ENCODE measurements around the gene VIPR1.
A peak's percentile ranks its signal among the peaks of the same experiment; 100 is the strongest.
"Not testable (repeated sequence)": the region's sequence is repeated elsewhere in the genome, so short reads cannot be mapped to it uniquely, and the experiment has no call there.

VIPR1 gene

DNA sequence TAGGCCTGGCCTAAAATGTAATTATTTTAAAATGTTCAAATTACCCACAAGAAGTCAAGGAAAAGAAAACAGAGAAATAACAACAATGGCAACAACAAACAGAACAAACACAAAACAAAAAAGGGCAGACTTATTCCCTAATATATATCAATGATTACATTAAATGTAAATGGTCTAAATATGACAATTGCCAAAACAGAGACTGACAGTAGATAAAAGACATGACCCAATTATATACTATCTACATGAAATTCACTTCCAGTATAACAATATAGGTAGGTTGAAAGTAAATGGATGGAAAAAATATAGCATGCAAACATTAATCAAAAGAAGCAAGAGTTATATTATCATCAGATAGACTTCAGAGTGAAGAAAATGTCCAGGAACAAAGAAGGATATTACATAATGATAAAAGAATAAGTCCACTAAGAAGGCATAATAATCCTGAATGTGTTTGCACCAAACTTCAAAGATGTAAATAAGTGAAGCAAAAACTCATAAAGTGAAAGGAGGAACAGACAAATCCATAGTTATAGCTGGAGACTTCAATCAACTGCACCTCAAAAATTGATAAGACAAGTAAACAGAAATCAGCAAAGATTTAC lies 72.8 kb downstream of the VIPR1 start:
- DNase-seq (ENCODE audit: low spot score): no peak
- no peak for FAIRE-seq

GRCh38 chr3:42578054-42578453 lies 75.6 kb downstream of the VIPR1 start:
- DNase-seq (ENCODE audit: low spot score): no peak
- FAIRE-seq: no peak

DNA sequence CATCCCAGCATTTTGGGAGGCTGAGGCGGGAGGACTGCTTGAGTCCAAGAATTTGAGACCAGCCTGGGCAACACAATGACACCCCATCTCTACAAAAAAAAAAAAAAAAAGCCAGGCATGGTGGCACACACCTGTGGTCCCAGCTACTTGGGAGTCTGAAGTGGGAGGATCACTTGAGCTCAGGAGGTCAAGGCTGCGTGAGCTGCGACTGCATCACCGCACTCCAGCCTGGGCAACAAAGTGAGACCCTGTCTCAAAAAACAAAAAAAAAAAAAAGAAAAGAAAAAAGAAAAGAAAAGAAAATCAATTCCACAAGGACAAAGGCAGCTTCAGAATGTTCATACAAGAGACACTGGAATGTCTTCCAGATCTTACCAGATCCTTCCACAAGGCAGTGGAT lies 76.9 kb downstream of the VIPR1 start:
- DNase-seq (ENCODE audit: low spot score); FAIRE-seq: not testable (repeated sequence)

GRCh38 chr3:42581400-42581708 lies 78.9 kb downstream of the VIPR1 start:
- no peak for FAIRE-seq

DNA sequence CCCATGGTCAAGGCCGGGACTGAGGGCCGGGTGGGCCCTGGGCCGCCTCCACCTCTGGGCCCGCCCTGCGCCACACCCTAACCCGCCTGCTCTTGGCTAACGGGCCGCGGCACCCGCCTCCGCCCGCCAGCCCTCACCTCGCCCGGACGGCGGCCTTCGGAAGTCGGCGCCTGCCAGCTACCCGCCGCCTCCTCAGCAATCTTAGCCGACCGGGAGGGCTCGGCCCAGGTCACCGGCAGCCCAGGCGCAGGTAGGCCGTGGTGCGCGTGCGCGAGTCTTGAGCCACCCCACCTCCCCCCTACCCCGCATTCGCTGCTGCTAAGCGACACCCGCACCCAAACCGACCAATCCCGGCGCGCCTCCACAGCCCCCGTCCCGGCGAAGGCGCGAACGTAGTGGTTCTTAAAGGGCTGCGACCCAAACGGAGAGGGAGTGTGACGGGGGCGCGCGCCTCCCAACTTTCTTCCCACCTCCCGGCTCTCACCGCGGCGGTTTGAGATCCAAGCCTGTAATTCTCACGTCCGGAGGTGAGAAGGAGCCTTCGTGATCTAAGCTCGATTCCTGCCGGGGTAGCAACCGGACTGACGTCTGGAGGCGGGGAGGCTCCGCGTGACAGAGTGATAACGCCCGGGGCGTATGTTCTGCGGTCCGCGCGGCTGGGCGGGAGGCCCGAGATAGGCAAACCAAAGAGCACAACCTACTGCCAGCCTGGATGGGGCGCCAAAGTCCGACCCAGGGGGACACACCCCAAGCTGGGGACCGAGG lies 79.4 kb downstream of the VIPR1 start, which contains the start of gene SEC22C:
Gene SEC22C, minus strand, starts transcription at position 259 of the 765 bp plus-strand sequence. CDS start 12,921 bp downstream, outside the sequence.
- no peak for FAIRE-seq
- peak; percentile 93 for DNase-seq (ENCODE audit: low spot score)

More at GRCh38 chr3:42581400-42581708, 78.9 kb downstream of the VIPR1 start:
- DNase-seq (ENCODE audit: low spot score): no peak

GRCh38 chr3:42582474-42583070 lies 80.1 kb downstream of the VIPR1 start:
- FAIRE-seq (no peak), DNase-seq (ENCODE audit: low spot score) (no peak)
